ENCODE measurements around the gene SIK3. TPM values are rescaled to one million over a fixed set of nuclear protein-coding genes. Genes with fewer than 3 reads are reported as not detected.
A peak's percentile ranks its signal among the peaks of the same experiment; 100 is the strongest.

SIK3 gene
- total RNA-seq, 4 donors from 2014 or later, result 31.7 to 56.1 (median 45.3) TPM

GRCh38 chr11:117091753-117092477 is 6.3 kb downstream of the SIK3 start:
- 100% methylated on average over 3 to 4 of the region's 4 CpGs for WGBS, 2 donors (ENCODE audit: low coverage in 1 of 2)

GRCh38 chr11:117090111-117090706 is 8.0 kb downstream of the SIK3 start:
- TF ChIP-seq POLR2A (IDR thresholded peaks at IDR 0.05) (no peak), POLR2AphosphoS5 (IDR thresholded peaks at IDR 0.05) (no peak), CTCF (IDR thresholded peaks at IDR 0.05) (no peak), EP300 (IDR thresholded peaks at IDR 0.05) (no peak)
- peak overlapping the region in 3 of 4 donors; percentile 21 to 100 (median 97) for H3K27ac ChIP-seq
- H3K4me3 ChIP-seq, result no peak overlapping the region
- WGBS, 2 donors (ENCODE audit: low coverage in 1 of 2), result 65 to 79% methylated on average over 5 of the region's 5 CpGs
- H3K4me1 ChIP-seq, result peaks cover 6 to 96% (median 10%) of the 10 kb centered on the region in 3 donors
- H3K27me3 ChIP-seq, result no peaks in the 10 kb centered on the region
- H3K9me3 ChIP-seq, result no peaks in the 10 kb centered on the region
- no peaks in the 10 kb centered on the region for H3K36me3 ChIP-seq
- ATAC-seq, result no peak

More at GRCh38 chr11:117091753-117092477, 6.3 kb downstream of the SIK3 start:
- Histone ChIP-seq H3K4me3 (no peak overlapping the region), H3K9me3 (no peaks in the 10 kb centered on the region), H3K27me3 (no peaks in the 10 kb centered on the region), H3K36me3 (no peaks in the 10 kb centered on the region), H3K4me1 (peaks cover 12 to 98% (median 13%) of the 10 kb centered on the region in 3 donors), H3K27ac (peak overlapping the region; percentile 55 to 100 (median 78))
- ATAC-seq, result no peak
- TF ChIP-seq POLR2AphosphoS5 (IDR thresholded peaks at IDR 0.05) (no peak), EP300 (IDR thresholded peaks at IDR 0.05) (no peak), POLR2A (IDR thresholded peaks at IDR 0.05) (no peak), CTCF (IDR thresholded peaks at IDR 0.05) (no peak)

GRCh38 chr11:117089685-117090084 is 8.5 kb downstream of the SIK3 start:
- Histone ChIP-seq H3K27me3 (no peaks in the 10 kb centered on the region), H3K4me3 (no peak overlapping the region), H3K27ac (peak overlapping the region in 1 of 4 donors; percentile 97), H3K4me1 (peaks cover 5 to 96% (median 10%) of the 10 kb centered on the region in 3 donors), H3K9me3 (no peaks in the 10 kb centered on the region), H3K36me3 (no peaks in the 10 kb centered on the region)
- WGBS, 2 donors (ENCODE audit: low coverage in 1 of 2), result 76 to 81% methylated on average over 7 of the region's 7 CpGs
- no peak for TF ChIP-seq CTCF (IDR thresholded peaks at IDR 0.05)
- no peak for TF ChIP-seq POLR2A (IDR thresholded peaks at IDR 0.05)
- TF ChIP-seq POLR2AphosphoS5 (IDR thresholded peaks at IDR 0.05), result no peak
- TF ChIP-seq EP300 (IDR thresholded peaks at IDR 0.05), result no peak
- no peak for ATAC-seq

- H3K27ac ChIP-seq, result peak overlapping the region in 1 of 4 donors; percentile 20
- H3K36me3 ChIP-seq, result no peaks in the 10 kb centered on the region
- no peak for TF ChIP-seq EP300 (IDR thresholded peaks at IDR 0.05)
- TF ChIP-seq POLR2AphosphoS5 (IDR thresholded peaks at IDR 0.05), result no peak
- no peaks in the 10 kb centered on the region for H3K27me3 ChIP-seq
- H3K9me3 ChIP-seq, result no peaks in the 10 kb centered on the region
- ATAC-seq, result no peak
- H3K4me3 ChIP-seq, result no peak overlapping the region
- H3K4me1 ChIP-seq, result peaks cover 6 to 96% (median 18%) of the 10 kb centered on the region in 3 donors
- WGBS, 2 donors (ENCODE audit: low coverage in 1 of 2), result 74 to 79% methylated on average over 3 of the region's 3 CpGs
These were observed 10.8 kb downstream of the SIK3 start for GRCh38 chr11:117087446-117087845.

- TF ChIP-seq EP300 (IDR thresholded peaks at IDR 0.05) (no peak), POLR2AphosphoS5 (IDR thresholded peaks at IDR 0.05) (no peak), POLR2A (IDR thresholded peaks at IDR 0.05) (no peak), CTCF (IDR thresholded peaks at IDR 0.05) (no peak)
- Histone ChIP-seq H3K36me3 (no peaks in the 10 kb centered on the region), H3K27ac (no peak overlapping the region), H3K4me3 (no peak overlapping the region), H3K4me1 (peaks cover 6 to 93% (median 17%) of the 10 kb centered on the region in 3 donors), H3K9me3 (no peaks in the 10 kb centered on the region), H3K27me3 (no peaks in the 10 kb centered on the region)
- 89 to 91% methylated on average over 3 to 4 of the region's 4 CpGs for WGBS, 2 donors (ENCODE audit: low coverage in 1 of 2)
- ATAC-seq, result no peak
These were observed 13.2 kb downstream of the SIK3 start for GRCh38 chr11:117084992-117085391.

Data from gastroesophageal sphincter (tissue), 4 donors.